Right lung (tissue), 10 donors: ENCODE results near the gene RAD54L2. TPM values are rescaled to one million over a fixed set of nuclear protein-coding genes. Genes with fewer than 3 reads are reported as not detected.
"Not testable (repeated sequence)": the region's sequence is repeated elsewhere in the genome, so short reads cannot be mapped to it uniquely, and the experiment has no call there.

Source experiments
- DNase-seq, 2 donors: peaks; one replicate each; pipeline ENCODE4 v3.0.0-alpha.2; 2013
- long read RNA-seq, 8 donors: transcript quantifications; one replicate each; lab custom pipeline, GENCODE V29; 2026
- polyA plus RNA-seq, 5 donors: library from polyadenylated mRNA; unstranded; fragments of 120-200 nt; gene quantifications; one replicate each; pipeline versions ENCODE4 v1.2.1 to v1.2.3, GENCODE V29; 2013; ENCODE audit warnings: inconsistent platforms in 1 of 5, low replicate concordance in 1 of 5; ENCODE audit not compliant: insufficient read length in 5 of 5, insufficient read depth in 1 of 5

RAD54L2 gene, protein sequence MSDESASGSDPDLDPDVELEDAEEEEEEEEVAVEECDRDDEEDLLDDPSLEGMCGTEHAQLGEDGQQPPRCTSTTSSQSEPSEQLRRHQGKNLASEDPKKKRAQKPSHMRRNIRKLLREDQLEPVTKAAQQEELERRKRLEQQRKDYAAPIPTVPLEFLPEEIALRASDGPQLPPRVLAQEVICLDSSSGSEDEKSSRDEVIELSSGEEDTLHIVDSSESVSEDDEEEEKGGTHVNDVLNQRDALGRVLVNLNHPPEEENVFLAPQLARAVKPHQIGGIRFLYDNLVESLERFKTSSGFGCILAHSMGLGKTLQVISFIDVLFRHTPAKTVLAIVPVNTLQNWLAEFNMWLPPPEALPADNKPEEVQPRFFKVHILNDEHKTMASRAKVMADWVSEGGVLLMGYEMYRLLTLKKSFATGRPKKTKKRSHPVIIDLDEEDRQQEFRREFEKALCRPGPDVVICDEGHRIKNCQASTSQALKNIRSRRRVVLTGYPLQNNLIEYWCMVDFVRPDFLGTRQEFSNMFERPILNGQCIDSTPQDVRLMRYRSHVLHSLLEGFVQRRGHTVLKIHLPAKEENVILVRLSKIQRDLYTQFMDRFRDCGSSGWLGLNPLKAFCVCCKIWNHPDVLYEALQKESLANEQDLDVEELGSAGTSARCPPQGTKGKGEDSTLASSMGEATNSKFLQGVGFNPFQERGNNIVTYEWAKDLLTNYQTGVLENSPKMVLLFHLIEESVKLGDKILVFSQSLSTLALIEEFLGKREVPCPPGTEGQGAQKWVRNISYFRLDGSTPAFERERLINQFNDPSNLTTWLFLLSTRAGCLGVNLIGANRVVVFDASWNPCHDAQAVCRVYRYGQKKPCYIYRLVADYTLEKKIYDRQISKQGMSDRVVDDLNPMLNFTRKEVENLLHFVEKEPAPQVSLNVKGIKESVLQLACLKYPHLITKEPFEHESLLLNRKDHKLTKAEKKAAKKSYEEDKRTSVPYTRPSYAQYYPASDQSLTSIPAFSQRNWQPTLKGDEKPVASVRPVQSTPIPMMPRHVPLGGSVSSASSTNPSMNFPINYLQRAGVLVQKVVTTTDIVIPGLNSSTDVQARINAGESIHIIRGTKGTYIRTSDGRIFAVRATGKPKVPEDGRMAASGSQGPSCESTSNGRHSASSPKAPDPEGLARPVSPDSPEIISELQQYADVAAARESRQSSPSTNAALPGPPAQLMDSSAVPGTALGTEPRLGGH (N-terminal part only)
- 10 to 100 TPM; 14.6 to 19.4 (median 16.5) TPM for polyA plus RNA-seq
- long read RNA-seq, donor 1: 0 reads
- long read RNA-seq, donor 2: 0 reads
- long read RNA-seq, donor 3, partial matches to known transcripts: 0 of 1 reads
- long read RNA-seq, donor 3, other reads (novel, unspliced or antisense): 0 of 1 reads
- long read RNA-seq, donor 4, partial matches to known transcripts: 5 of 5 reads
- long read RNA-seq, donor 4, other reads (novel, unspliced or antisense): 0 of 5 reads
- long read RNA-seq, donor 5, partial matches to known transcripts: 0 of 1 reads
- long read RNA-seq, donor 5, other reads (novel, unspliced or antisense): 0 of 1 reads
- long read RNA-seq, donor 6, partial matches to known transcripts: 0 of 2 reads
- long read RNA-seq, donor 6, other reads (novel, unspliced or antisense): 0 of 2 reads
- long read RNA-seq, donor 7, partial matches to known transcripts: 0 of 1 reads
- long read RNA-seq, donor 7, other reads (novel, unspliced or antisense): 0 of 1 reads
- long read RNA-seq, donor 8: 0 reads

DNA sequence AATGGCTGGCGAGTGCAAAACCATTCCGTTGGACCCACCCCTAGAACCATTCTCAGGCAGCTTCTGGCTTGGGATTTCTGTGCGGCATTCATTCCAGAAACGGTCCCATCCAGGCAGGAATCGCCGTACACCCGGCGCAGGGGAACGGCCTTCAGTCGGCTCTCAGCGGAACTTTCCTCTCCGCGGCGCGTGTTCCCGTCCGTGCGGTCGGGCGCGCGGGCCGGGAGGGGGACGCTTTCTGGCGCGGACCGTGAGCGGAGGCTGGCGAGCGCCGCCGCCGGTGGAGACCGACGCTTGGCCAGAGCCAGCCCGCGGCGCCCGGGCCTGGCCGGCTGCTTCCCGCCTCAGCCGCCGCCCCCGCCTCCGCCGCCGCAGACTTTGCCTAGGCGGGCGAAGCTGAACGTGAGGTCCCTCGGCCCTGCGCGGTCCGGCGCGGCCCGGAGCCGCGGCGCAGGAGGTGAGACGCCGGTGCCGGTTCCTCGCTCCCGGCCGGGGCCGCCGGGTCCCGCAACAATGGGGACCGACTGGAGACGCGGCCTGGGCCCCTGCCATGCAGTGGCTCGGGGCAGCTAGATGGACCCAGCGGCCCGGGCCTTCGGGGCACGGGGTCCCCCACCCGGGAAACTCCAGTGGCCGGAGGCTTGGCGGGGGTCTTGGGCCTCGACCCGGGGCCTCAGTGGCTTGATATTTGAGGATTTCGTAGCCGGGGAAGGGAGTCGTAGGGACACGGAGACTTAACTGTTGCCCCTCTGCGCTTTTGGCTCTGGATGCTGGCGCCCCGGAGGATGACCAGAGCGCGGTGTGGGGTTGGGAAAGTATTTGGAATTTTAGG, at the start of gene RAD54L2:
Gene RAD54L2 (plus strand): TSS at position 261 of the 832 bp plus-strand sequence. CDS start 51,702 bp downstream, outside the sequence.
- DNase-seq: peak; percentile 66 to 76

DNA sequence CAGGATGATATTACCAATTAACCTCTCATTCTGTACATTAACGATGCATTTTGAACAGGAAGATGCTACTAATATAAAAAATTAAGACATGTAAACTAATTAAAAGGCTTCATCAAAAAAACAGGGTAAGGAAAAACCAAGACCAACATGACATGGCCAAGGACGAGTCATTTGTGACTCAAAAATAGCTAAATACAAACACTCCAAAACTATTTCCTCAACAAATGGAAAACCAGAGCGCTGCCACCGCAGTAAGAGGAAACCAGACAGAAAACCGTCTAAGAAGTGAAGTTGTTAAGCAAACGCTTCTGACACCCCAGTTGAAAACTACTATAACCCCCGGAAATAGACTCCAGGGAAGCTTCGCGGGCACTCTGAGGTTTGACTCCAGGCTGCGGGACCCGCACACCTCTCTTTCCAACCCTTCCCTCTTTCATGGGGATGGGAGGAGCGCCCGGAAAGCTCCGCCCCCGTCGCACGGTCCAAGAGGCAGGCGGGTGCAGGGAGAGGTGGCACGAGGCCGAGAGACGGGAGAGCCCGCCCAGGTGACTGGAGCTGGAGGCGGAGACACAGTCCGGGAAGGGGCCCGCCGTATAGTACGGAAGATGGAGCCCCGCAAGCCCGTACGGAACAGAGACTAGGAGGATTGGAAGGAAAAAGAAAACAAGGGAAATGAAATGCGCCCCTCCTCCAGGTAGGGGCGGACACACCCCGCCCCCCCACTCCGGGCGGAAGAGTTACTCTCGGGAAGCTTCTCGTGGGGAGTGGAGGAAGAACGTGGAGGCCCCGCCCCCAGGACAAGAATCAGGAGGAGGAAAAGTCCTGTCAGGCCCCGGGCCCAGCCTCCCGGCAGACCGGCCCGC, 39.4 kb upstream of the RAD54L2 start:
- DNase-seq: peak; percentile 90 to 93

DNA sequence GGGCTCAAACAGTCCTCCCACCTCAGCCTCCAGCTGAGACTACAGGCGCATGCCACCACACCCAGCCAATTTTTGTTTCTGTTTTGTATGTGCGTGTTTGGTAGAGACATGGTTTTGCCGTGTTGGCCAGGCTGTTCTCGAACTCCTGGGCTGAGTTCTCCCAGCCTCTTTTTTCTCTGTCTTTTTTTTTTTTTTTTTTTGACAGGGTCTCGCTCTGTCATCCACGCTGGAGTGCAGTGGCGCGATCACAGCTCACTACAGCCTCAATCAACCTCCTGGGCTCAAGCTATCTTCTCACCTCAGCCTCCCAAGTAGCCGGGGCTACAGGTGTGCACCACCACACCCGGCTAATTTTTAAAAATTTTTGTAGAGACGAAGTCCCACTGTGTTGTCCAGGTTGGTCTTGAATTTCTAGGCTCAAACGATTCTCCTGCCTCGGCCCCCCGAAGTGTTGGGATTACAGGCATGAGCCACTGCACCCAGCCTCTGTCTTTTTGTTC, 37.8 kb upstream of the RAD54L2 start:
- DNase-seq: no peak

DNA sequence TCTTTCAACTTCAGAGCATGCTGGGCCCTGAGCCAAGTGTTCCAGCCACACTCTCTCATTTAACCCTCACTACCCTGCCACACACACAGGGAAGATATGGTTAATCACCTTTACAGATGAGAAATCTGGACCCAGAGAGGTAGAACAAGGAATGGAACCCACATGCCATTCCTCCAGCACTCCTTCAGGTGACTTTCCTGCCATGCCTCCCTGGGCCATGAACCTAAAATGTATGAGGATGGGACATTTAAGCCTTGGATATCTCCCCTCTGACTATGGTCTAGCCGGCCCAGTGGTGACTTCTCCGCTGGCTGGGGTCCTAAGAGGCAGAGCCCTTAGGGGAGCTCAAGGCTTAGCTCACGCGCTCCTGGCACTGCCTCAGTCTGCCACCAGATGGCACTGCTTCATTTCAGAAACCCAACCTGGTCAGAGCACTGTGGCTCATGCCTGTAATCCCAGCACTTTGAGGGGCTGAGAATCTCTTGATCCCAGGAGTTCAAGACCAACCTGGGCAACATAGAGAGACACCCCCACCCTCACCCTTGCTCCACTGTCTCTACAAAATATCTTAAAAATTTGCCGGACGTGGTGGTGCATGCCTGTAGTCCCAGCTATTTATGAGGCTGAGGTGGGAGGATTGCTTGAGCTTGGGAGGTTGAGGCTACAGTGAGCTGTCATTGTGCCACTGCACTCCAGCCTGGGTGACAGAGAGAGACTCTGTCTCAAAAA, 36.5 kb upstream of the RAD54L2 start:
- DNase-seq: peak; percentile 57 to 78

DNA sequence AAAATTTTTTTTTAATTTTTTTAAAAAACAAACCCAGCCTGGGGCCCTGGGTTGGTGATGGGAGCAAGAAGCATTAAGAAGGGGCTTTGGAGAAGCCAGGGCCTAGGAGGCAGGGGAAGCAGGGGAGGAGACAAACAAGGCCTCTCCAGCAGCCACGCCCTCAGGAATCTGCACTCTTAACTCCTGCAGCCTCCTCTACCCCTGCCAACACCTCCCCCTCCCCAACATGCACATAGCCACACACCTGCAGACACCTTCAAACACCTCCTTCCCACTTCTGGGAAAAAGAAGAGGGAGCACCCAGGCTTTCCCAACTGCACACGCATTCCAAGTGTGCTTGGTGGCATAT, 36.0 kb upstream of the RAD54L2 start:
- DNase-seq: no peak

DNA sequence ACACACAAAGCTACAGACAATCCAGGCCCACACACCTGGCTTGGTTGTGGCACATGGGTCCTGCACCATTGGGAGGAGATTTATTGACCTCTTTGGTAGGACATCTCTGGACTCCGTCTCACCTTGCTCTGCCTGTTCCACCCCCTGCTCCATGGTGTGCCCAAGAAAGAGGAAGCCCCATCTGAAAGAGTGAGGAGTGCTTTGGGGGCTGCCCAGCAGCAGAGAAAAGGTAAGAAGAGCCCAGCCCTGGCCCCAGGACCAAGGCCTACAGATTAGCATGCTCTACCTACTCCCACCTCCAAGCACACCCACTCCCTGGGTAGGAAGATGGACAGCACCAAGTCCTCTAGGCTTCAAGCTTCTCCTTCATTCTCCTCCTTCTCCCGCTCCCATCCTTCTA, 35.5 kb upstream of the RAD54L2 start:
- no peak for DNase-seq

DNA sequence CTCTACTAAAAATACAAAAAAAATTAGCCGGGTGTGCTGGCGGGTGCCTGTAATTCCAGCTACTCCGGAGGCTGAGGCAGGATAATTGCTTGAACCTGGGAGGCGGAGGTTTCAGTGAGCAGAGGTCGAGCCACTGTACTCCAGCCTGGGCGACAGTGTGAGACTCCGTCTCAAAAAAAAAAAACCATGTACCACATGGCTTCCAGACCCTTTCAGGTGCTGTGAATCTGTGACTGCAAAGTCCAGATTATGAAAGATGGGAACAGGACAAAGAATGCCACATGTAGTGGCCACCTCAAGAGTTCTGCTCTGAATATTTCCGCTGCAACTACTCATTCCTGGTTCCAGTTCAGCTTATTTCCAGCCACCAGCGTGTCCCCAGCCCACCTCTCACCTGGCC, 30.3 kb upstream of the RAD54L2 start:
- no peak for DNase-seq

DNA sequence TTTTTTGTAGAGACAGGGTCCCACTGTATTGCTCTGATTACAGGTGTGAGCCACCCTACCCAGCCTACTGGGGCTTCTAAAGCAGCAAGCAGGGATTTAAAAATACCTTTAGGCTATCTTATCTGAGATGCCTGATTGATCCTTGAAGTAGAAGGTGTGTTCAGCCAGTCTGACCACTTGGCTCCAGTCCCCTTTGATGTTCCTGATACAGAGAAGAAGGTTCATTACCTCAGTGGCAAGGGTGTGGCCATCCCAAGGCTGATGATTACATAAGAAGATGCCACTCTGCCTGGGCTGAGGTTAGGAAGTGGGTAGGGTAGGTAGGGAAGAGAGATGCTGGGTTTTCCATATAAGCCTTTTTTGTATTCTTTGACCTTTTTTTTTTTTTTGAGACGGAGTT, 27.5 kb upstream of the RAD54L2 start:
- DNase-seq: no peak

DNA sequence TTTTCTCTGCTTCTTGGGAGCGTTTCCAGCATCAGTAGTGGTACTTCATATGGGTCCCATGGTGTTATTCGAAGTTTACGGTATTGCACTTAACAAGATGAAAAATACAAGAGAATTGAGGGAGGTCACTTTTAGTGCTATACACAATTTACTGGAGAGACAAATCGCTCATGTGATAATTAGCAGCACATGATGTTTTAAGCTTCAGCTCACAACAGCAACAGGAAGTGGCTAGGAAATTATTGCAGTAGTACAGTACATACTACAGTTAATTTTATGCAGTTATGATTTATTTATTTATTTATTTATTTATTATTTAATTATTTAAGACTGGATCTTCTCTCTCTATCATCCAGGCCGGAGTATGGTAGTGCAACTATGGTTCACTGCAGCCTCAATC, 24.3 kb upstream of the RAD54L2 start:
- no peak for DNase-seq

DNA sequence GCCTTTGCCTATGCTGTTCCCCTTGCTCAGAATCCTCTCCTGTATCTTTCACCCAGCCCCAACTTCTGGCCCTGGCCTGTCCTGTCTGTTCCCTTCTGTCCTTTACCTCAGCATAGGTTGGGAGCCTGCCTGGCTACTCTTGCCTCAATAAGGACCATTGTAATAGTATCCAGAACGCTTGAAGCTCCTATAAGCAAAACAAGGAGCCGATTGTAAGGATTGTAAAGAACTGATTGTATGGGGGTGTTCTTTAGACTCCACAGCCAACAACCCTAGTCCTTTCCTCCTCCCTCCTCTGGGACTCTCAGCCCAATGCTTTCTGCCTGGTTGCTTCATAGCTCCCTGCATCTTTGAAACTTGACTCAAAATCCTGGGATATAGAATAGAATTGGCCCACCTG, 18.7 kb upstream of the RAD54L2 start:
- no peak for DNase-seq

DNA sequence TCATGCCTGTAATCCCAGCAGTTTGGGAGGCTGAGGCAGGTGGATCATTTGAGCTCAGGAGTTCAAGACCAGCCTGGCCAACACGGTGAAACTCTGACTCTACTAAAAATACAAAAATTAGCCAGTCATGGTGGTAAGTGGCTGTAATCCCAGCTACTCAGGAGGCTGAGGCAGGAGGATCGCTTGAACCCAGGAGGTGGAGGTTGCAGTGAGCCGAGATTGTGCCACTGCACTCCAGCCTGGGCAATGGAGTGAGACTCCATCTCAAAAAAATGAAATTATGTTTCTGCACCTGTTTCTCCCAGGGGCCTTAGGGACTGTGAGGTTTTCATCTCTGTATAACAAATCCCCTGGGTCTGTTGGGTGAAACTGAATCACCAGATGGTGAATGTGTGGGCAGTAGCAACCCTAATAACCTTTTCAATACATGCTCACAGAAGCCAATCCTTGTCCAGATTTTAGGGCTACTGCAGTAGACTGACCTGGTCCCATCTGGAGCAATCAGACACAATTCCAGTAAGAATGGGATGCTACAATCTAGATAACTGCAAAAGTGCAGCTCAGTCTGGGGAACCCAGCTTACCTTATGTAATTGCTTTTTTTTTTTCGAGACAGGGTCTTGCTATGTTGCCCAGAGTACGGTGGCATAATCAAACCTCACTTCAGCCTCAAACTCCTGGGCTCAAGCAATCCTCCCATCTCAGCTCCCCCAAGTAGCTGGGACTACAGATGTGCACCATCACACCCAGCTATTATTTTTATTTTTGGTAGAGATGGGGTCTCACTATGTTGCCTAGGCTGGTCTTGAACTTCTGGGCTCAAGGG, 17.4 kb upstream of the RAD54L2 start:
- not testable (repeated sequence) for DNase-seq

DNA sequence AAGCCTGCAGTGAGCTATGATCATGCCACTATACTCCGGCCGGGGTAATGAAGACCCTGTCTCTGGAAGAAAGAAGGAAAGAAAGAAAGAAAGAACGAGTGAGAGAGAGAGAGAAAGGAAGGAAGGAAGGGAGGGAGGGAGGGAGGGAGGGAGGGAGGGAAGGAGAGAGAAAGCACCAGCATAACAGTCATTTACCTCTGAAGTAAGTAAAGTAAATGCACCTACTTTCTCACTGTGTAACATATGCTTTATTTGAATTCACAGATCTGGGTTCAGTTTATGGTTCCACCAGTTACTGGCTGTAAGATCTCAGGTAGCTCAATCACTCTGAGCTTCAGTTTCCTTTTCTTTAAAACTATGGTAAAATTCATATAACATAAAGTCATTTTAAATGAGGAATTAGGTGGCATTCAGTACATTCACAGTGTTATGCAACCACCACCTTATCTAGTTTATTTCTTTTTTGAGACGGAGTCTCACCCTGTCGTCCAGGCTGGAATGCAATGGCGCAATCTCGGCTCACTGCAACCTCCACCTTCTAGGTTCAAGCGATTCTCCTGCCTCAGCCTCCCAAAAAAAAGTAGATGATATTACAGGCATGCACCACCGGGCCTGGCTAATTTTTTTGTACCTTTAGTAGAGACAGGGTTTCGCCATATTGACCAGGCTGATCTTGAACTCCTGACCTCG, 16.1 kb upstream of the RAD54L2 start:
- DNase-seq: no peak

DNA sequence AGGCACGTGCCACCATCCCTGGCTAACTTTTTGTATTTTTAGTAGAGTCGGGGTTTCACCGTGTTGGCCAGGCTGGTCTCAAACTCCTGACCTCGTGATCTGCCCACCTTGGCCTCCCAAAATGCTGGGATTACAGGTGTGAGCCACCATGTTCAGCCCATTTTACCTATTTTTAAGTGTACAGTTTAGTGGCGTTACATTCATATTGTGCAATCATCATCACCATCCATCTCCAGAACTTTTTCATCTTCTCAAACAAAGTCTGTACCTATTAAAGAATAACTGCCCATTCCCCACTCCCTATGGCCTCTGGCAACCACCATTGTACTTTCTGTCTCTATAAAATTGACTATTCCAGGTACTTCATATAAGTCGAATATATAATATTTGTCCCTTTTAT, 13.6 kb upstream of the RAD54L2 start:
- not testable (repeated sequence) for DNase-seq

DNA sequence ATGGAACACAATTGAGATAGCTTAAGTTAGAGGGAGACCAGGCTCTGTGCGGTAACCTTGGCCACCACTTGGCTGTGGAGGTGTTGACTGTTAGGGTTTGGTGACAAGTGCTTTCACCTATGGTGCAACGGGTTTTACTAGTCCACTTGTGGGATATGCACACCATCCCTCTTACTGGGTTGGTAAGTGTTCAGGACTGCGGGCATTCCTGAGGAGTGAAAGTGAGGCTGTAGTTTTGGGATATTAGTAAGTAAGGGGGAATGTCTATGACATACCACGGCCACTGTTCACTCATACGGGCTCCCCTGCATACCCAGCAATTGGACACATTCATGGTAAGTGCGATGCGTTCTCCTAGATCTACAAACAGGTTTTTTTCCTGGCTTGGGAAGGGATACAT, 8.0 kb upstream of the RAD54L2 start:
- DNase-seq: no peak

DNA sequence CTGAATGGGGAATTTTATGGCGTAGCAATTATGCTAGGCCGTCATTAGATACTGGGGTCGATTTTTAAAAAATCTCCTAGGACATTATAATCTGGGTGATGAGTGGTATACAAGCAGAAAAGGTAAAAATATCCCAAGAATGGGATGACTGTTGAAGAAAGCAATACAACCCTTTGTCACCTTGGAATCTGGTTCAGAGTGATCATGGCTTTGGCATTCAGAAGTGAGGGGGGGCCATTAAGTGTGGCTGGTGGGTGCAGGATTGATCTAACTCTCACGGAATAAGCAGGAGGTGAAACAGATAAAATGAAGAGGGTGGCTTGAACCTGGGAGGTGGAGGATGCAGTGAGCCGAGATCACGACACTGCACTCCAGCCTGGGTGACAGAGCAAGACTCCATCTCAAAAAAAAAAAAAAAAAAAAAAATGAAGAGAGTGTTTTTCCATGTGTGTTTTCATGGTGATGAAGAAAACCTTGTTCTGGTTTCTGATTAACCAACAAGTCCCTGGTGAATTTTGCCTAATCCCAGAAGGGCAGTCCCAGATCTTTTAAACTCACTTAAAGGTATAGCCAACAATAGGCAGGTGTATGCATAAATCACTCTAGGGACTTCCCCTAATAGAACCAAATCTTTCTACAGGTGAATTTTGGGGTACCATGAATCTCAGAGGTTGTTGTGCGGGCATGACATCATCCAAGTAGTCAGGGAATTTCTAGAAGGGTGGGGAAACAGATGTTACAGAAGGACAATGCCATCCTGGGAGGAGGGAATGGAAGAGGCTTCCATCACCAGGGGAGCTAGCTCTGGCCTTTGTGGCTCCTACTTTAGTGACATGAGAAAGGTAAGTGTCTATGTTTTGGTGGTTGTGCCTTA, 3.1 kb upstream of the RAD54L2 start:
- no peak for DNase-seq
